Epidermal melanocyte (primary cell): Measurements from ENCODE around the gene HOXB3.
"Not testable (repeated sequence)": the region's sequence is repeated elsewhere in the genome, so short reads cannot be mapped to it uniquely, and the experiment has no call there.

Source experiments
- DNase-seq: peaks from one replicate; pipeline ENCODE4 v3.0.0; 2011; ENCODE audit warnings: low spot score; ENCODE audit not compliant: insufficient read length

The HOXB3 gene

DNA sequence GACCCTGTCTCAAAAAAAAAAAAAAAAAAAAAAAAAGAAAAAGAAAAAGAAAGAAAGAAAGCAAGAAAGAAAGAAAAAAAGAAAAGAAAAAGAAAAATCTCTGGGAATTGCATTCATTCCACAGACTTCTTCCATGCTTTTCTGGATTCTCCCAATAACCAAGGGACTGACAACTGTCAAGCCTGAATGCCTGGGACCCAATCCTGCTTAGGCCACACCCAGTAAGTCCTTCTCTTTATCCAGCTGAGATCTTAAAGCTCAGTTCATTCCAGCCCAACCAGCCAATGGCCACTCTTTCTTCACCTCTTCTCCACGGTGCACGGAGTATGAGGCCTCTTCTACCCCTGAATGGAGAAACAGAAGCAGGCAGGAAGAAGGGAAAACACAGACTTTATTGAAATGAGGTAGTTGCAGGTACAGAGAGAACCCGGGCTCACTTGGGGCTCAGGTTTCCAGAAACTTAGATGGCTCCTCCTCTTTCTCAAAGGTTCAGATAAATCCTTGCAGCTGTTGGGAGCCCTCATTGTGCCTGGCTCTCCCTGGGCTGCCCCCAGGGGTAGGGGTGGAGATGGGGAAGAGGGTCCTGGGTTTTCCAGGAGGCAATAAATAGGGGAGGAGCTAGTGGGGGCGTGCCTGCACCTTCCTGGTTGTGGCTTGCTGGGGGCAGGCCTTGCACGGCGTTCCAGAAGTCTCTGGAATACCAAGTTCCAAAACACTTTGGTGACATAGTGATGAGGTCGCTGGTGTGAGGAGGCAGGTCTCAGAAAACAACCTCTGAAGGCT, 61.7 kb downstream of the HOXB3 start:
- DNase-seq = no peak

DNA sequence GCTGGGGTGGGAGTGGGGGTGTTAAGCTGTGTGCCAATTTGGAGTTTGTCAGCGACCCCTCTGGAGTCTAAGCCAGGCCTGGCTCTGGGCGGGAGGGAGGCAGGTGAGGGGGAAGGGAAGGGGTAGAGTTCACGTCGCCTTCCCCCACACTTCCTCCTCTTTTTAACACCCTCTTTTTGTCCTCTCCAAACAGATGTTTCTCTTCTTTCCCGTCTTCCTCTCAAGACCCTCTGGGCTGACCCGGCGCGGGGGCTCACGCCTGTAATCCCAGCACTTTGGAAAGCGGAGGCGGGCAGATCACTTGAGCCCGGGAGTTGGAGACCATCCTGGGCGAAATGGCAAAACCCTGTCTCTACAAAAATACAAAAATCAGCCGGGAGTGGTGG, 62.5 kb downstream of the HOXB3 start:
- no peak for DNase-seq

DNA sequence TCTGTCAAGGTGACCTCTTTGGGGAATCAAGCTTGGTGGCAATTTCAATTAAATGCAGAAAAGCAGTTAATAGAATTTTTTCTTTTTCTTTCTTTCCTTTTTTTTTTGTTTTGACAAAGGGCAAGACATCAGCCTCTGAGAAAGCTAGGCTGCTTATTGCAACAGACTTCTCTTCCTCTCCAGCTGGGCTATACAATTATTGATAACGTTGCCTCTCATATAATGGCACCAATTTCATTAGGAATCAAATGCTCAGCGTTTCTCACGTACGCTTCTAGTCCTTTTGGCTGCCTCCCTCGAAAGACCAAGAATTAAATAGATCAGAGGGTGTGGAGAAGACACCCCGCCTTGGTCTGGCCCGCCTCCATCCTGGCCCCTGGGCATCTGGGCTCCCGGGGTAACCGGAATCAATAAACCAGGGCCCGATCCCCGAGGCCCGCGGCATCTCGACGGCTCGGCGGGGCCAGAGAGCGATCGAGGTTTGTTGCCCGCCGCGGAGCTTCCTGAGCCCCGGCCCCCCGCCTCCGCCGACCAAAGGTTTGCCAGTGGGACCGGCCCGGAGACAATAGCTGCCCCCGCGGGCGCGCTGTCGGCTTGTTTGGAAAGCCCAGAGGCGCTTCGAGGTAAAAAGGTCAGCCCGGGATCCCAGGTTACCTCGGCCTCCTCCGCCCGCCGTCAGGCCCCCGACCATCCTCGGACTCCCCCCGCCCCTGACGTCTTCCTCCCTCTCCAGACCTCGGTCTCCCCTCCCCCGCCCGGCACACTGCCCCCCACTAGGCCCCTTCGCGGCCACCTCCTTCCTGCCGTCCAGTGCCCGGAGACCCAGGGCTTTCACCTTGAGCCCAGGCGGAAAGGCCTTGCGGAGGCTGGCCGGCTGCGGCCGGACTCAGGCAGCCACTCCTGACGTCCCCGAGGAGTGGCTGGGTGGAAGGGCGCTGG, 63.2 kb downstream of the HOXB3 start:
- DNase-seq = no peak

DNA sequence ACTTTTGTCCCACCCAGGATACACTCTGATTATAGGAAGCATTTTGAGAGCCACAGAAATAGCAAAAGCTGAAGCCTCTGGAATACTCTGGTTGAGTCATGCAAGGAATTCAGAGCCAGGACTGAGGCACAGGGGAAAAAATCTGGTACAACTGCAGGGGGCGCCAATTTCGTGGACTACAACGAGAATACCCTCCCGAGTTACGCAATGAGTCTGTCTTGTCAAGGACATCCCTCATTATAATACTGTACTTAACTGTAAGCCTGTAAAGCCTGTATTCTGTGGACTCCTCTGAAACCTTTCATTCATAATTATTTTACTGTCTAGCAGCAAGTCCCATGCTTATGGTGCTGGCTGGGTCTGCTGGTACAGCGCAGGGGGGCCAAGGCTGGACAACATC, 67.0 kb downstream of the HOXB3 start:
- no peak for DNase-seq

DNA sequence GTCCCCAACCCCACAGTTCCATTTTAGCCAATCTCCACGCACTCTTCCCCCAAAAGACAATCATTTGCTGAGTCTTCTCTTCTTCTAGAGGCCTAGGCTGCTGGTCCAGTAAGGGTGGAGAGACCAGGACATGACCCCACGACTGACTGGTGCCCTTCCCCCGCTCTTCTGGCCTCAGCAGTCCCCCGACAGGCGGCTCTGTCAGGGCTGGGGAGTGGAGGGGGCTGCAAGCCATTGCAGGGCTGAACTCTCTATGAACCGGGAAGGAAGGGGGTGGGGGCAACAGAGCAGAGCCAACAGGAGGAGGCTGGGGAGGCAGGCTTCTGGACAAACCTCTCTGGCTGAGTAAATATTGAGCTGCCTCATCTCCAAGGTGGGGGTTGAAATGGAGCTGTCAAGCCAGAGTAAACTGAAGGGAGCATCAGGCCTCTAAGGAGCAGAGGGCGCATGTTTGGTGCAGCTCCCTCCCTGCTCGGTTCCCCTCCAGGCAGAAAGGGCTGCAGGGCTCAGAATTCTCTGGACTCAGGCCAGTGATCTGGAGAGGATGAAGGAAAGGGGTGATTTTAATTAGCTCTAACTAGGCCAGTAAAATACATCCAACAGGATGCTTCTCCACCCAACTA, 67.9 kb downstream of the HOXB3 start:
- DNase-seq = no peak

DNA sequence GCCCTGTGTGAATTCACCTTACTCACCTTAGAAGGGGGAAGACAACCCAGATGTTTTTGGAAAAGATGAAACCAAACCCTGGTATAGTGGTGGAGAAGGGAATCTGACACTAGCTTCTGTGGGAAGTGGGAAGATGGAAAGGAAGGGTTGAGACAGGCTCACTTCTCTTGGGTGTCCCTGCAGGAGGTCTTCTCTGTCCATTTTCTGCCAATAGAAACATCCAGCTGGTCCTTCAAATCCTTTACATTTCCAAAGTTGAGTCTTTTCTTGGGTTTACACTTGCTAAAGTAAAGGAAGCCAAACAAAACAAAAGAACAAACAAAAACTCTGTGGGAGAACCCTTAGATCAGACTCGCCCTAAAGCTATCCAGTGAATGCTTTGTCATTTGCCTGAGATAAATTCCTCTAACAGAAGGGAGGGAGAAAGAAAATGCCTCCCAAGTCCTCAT, 69.4 kb downstream of the HOXB3 start:
- no peak for DNase-seq

DNA sequence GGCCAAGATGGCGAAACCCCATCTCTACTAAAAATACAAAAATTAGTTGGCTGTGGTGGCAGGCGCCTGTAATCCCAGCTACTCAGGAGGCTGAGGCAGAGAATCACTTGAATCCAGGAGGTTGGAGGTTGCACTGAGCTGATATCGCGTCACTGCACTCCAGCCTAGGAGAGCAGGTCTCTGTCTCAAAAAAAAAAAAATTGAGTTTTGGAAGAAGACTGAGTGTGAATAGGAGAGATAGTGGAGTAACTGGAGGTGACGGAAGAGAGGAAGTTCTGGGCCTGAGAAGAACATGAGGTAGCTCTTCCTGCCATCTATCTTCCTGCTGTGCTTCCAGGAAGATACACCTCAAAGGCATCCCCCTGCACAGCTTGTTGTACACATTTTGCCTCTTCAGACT, 70.6 kb downstream of the HOXB3 start:
- DNase-seq = no peak

DNA sequence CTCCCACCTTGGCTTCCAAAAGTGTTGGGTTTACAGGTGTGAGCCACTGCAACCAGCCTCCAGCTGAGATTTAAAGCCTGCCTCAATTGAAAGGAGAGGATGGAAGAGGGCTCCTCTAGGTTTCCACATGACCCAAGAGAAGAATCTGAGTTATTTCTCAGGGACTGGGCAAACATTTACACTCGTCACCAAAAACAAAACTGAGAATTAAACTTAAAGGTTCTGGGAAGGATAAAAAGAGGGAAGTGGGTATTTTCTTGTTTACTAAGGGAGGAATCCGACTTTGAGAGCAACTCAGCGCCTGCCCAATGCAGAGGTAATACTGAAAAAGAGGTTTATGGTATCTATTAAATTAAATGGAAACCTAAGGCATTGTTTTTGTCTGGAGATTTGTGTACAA, 72.6 kb downstream of the HOXB3 start:
- DNase-seq = no peak

DNA sequence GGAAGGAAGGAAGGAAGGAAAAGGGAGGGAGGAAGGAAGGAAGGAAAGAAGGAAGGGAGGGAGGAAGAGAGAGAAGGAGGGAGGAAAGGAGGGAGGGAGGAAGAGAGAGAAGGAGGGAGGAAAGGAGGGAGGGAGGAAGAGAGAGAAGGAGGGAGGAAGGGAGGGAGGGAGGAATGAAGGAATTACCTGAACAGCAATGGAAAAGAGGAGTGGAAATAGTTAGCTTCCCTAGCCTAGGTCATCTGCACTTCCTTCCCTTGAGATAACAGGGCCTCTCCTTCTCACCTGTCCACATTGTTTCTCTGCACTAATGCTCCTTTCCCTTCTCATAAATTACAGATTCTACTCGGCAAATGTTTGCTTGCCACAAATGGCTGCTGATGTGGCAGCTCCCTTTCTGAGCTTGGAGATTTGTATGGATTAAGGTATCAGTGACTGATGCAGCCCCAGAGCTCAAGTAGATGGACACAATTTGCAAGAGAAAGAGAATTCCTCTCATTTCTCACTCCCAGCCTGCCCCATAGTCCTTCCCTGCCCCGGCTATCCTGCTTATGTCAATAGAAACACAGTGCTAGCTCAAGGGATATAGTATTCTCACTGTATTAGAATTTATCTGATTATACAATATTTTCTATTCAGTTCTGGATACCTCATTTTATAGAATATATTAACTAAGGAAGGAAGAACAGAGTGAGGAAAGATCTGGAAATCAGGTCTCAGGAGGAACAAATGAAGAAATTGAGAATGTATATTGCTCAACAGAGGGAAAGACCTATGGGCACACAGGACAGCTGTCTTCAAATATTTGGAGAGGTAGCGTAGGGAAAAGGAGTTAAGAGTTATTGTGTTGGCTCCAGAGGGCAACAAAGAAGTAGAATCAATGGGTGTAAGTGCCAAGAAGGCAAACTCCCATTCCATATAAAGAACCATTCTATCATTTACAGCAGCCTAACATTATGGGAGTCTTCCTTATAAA, 73.8 kb downstream of the HOXB3 start:
- DNase-seq = no peak

DNA sequence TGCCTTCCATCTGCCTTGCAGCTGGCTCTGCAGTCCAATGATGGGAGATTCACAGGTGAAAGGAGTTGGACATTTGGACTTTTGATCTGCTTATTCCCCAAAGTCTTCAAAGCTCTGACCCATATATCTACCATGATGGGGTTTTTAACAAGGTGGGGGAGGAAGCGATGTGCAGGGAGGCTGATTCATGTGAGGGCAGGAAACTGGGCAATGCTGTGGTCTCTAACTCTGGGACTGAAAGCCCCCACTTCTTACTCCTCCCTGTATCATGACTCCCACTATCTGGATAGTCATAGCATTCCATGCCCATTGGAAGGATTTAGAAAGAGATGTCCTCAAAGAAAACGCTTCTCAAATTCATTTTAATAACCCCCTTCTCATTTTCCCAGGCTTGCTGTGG, 75.6 kb downstream of the HOXB3 start:
- DNase-seq = no peak

DNA sequence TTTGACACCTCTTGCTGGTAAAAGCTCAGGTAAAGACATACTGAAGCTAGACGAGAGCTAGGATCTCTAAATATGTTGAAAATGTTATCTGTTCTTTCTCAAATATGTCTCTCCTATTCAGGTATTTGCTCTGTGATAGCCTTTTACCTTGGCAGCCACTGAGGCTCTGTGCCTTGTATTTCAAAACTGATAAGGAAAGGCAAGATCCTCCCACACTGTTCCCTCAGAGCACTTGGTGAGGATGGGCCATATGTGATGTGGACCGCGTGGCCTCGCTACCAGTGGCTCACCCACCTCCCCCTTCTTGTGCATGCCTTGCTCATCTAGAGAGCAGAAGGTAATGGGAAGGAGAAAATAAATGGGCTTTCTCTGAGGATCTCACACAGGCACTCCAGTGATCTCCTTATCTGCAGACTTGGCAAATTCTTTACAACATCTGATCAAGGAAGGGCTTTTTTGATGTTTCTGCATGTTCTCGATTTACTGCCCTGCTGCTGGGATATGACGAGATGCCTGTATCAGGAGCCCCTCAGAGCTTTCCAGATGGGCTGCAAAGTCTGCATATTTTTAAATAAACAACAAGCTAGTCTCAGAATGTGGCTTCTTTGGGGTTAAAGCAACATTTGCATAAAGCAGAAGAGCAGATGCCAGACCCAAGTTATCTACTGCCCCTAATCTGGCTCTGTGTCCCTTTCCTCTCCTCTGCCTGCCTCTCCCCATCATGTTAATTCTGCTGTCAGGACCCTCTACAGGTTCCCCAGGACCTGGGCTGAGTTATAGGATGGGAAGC, 76.2 kb downstream of the HOXB3 start:
- no peak for DNase-seq

DNA sequence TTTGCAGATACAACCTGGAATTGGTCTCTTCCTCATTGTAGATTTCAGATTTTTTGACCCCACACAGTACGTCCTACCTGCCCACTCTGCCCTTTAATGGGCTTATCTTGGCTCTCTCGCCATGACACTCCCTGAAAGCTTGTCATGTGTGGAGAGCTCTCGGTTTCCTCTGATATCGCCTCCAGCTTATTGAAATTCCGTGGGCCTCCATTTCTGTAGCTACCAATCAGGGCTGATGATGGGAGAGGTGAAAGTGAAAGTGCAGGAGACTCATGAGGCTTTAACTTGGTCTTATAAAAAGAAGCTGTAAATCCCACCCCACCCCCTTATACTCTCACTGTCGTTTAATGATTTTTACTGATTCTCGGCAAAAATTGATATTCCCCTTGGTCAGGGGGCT, 76.9 kb downstream of the HOXB3 start:
- no peak for DNase-seq

DNA sequence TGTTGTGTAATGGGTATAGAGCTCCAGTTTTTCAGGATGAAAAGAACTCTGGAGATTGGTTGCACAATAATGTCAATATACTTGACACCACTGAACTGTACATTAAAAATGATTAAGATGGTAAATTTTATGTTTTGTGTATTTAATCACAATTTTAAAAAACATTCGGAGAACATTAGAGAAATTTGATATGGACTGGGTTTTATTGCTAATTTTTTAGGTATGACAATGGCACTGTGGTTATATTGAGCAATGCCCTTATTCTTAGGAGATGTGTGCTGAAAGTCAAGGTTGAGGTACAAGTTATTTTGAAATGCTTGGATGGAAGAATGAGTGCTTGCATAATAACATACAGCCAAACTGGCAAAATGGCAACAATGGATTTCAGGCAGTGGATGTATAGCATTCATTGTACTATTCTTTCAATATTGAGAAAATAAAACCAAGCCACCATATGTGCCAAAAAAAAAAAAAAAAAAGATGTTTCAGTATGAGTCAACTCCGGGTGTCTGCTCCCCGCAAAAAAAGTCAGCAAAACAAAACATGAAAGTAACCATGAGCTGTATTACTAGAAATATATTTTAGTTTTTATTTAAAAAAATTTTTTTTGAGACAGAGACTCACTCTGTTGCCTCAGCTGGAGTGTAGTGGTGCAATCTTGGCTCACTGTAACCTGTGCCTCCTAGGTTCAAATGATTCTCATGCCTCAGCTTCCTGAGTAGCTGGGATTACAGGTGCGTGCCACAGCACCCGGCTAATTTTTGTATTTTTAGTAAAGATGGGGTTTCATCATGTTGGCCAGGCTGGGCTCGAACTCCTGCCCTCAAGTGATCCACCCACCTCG, 79.1 kb downstream of the HOXB3 start:
- no peak for DNase-seq

DNA sequence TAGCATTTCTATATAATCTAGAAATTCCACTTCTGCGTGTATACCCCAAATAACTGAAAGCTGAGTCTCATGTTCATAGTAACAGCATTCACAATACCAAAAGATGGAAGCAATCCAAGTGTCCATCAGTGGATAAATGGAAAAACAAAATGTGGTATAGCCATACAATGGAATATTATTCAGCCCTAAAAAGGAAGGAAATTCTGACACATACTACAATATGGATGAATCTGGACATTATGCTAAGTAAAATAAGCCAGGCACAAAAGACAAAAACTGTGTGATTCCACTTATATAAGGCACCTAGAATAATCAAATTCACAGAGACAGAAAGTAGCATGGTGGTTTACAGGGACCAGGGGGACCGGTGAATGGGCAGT, 79.7 kb downstream of the HOXB3 start:
- DNase-seq = no peak

DNA sequence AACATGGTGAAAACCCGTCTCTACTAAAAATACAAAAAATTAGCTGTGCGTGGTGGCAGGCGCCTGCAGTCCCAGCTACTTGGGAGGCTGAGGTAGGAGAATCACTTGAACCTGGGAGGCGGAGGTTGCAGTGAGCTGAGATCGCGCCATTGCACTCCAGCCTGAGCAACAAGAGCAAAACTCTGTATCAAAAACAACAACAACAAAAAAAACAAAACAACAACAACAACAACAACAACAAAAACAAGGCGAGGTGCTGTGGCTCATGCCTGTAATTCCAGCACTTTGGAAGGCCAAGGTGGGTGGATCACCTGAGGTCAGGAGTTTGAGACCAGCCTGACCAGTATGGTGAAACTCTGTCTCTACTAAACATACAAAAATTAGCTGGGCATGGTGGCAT, 80.3 kb downstream of the HOXB3 start:
- DNase-seq = not testable (repeated sequence)

DNA sequence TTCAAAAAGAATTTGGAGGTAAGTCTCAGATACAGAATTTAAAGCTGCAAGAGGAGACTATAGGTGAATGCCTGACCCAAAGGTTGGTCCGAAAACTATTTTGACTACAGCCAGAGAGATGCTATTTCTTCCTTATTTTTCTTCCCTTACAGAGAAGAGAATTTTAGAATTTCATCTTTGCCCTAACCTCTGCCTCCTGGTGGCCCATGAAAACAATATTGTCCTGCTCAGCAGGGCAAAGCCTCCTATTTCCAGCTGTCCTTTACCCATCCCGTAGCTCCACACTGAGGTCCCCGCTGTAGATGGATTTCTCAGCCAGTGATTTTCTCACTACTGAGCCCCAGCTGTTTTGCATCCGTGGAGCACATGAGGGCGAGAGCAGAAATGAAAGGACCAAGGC, 83.8 kb downstream of the HOXB3 start:
- no peak for DNase-seq

DNA sequence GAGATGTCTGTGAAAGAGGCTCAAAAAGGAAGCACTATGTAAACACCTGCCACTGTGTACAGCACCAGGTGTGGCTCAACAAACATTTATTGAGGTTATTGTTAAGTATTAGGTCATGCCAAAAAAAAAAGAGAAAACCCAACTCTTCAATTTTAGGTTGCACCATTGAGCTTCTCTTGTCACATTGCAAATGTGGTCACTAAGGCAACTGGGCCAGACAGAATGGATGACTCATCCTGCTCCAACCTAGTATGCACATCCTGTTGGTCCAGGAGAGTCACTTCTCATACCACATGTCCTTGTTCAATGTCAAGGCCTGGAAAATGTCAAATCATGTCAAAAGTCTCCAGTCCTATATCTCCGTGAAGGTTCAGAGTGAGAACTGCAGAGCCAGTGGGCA, 84.3 kb downstream of the HOXB3 start:
- no peak for DNase-seq

DNA sequence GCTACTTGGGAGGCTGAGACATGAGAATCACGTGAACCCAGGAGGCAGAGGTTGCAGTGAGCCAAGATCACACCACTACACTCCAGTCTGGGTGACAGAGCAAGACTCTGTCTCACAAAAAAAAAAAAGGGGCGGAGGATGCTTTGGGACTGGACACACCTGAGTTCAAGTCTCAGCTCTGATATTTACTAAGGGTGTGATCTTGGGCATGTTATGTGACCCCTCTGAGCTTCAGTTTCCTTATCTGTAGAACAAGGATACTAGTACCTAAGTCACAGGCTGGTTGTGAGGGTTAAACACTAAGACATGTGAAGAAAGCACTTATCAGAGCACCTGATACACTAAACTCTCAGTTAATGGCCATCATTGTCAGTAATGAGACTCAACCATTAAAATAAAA, 85.1 kb downstream of the HOXB3 start:
- no peak for DNase-seq

DNA sequence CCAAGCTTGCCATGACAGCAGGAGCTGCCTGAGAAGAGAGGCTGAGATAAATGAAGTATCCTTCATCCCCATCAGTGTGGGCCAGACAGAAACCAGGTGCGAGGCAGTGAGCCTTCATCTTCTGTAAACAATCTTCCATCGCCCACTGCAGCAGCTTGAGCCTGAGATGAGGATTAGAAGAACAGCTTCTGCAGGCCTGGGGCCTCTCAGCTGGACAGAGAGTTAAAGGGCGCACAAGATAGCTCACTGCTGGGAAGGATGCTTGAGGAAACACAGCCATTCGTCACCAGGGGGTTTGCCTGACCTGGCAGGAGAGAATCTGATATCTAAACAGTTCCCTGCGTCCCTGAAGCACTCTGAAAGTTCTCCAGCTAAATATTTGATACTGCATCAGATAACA, 86.3 kb downstream of the HOXB3 start:
- DNase-seq = no peak
